ENCODE measurements around the gene C6orf62.
"Not testable (repeated sequence)": the region's sequence is repeated elsewhere in the genome, so short reads cannot be mapped to it uniquely, and the experiment has no call there.

C6orf62 gene

GRCh38 chr6:24719125-24719971, at the start of gene C6orf62:
C6orf62 (minus strand) TSS chr6:24719154; CDS start chr6:24718668, 486 bp downstream.
- DNase-seq = peak in 2 of 3 experiments; percentile 22 to 55

- DNase-seq = no peak
These were observed 49.4 kb upstream of the C6orf62 start for GRCh38 chr6:24768361-24768760.

GRCh38 chr6:24766680-24767462, 47.9 kb upstream of the C6orf62 start:
- DNase-seq = peak in 2 of 3 experiments; percentile 14 to 47

- DNase-seq = not testable (repeated sequence)
These were observed 47.0 kb upstream of the C6orf62 start for GRCh38 chr6:24765968-24766367.

GRCh38 chr6:24764833-24765828, 46.2 kb upstream of the C6orf62 start:
- not testable (repeated sequence) for DNase-seq

GRCh38 chr6:24763578-24763977, 44.6 kb upstream of the C6orf62 start:
- DNase-seq = peak in 2 of 3 experiments; percentile 7 to 17

- DNase-seq = no peak
These were observed 42.9 kb upstream of the C6orf62 start for GRCh38 chr6:24761851-24762250.

- DNase-seq = peak in 1 of 3 experiments; percentile 2
These were observed 42.4 kb upstream of the C6orf62 start for GRCh38 chr6:24761193-24761835.

- DNase-seq = no peak
These were observed 41.3 kb upstream of the C6orf62 start for GRCh38 chr6:24760210-24760609.

- DNase-seq = no peak
These were observed 40.8 kb upstream of the C6orf62 start for GRCh38 chr6:24759718-24760117.

- DNase-seq = no peak
These were observed 38.7 kb upstream of the C6orf62 start for GRCh38 chr6:24757611-24758010.

GRCh38 chr6:24755279-24755678, 36.3 kb upstream of the C6orf62 start:
- DNase-seq = no peak

GRCh38 chr6:24754378-24754777, 35.4 kb upstream of the C6orf62 start:
- not testable (repeated sequence) for DNase-seq

- no peak for DNase-seq
These were observed 34.6 kb upstream of the C6orf62 start for GRCh38 chr6:24753545-24753944.

GRCh38 chr6:24752917-24753492, 34.1 kb upstream of the C6orf62 start:
- no peak for DNase-seq

GRCh38 chr6:24752503-24752902, 33.5 kb upstream of the C6orf62 start:
- no peak for DNase-seq

GRCh38 chr6:24750878-24751277, 31.9 kb upstream of the C6orf62 start:
- not testable (repeated sequence) for DNase-seq

GRCh38 chr6:24749297-24749696, 30.3 kb upstream of the C6orf62 start:
- DNase-seq = no peak

- DNase-seq = no peak
These were observed 26.0 kb upstream of the C6orf62 start for GRCh38 chr6:24744911-24745310.

GRCh38 chr6:24743944-24744335, 25.0 kb upstream of the C6orf62 start:
- no peak for DNase-seq

GRCh38 chr6:24743265-24743943, 24.4 kb upstream of the C6orf62 start:
- DNase-seq = no peak
